HG03442 (cell line): ENCODE measurements around the gene BMI1.
A peak's percentile ranks its signal among the peaks of the same experiment; 100 is the strongest.

ENCODE experiments used
- ATAC-seq: cut with Tn5 transposase; IDR thresholded peaks from one replicate; pipeline ENCODE4 v1.9.1; 2021; ENCODE audit warnings: mild to moderate bottlenecking, moderate library complexity; ENCODE audit not compliant: unreplicated experiment

BMI1 gene

GRCh38 chr10:22365644-22366434 is 44.9 kb downstream of the BMI1 start:
- no peak for ATAC-seq

- ATAC-seq = no peak
These were observed 45.5 kb downstream of the BMI1 start for GRCh38 chr10:22366435-22366703.

- ATAC-seq = no peak
These were observed 45.9 kb downstream of the BMI1 start for GRCh38 chr10:22366771-22367170.

GRCh38 chr10:22367471-22367870 is 46.6 kb downstream of the BMI1 start:
- ATAC-seq = peak; percentile 35

DNA sequence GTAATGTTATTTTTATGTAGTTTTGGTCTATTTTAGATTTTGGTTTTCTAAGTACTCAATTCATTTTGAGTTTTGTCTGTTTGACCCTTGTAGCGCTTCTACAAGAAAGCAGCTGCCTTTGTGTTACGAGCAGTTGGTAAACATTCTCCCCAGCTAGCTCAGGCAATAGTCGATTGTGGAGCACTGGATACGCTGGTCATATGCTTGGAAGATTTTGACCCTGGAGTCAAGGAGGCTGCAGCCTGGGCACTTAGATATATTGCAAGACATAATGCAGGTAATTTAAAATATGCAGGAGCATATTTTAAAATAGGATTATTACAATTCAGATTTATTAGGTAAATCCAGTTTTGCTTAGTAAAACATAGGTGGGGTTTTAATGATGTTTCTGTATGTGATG is 47.5 kb downstream of the BMI1 start:
- no peak for ATAC-seq

DNA sequence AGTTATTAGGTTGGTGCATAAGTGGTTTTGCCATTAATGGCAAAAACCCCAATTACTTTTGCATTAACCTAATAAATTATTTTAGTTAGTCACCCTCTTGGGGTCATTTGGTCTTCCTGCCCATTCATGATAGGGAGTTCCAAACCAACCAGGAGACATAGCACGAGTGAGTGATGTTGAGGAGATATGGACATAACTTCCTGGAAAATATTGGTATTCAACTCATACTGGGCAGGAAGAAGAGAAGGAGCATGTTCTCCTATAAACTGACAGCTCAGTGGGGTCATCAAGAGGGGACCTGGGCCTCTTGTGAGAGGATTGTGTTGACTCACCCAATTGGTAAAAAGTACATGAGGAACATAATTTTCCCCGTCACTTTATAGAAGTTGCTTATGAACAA is 48.1 kb downstream of the BMI1 start:
- ATAC-seq = no peak

DNA sequence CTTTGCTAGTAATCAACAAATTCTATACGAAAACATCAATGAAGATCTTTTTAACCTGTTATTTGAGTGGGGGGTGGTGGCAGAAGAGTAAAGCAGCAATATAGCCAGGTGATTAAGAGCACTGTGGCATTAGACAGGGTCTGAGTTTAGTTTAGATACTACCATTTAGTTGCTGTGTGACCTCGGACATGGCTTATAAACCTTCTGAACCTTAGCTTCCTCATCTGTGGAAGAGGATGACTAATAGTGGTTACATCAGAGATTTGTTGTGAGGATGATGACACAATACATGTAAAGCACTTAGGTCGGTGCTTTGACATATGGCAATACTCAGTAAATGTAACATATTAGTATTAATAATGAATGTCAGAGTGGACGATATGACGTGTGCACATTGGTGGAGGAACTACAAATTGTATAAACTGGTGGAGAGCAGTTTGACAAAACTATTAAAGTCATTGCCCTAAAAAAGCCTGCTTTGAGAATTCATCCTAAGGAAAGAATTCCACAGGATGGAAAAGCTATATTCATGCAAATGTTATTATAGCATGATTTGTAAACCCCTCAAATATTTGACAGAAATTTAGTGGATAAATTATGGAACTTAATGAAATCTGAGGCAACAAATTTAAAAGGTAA is 48.7 kb downstream of the BMI1 start:
- ATAC-seq = no peak

GRCh38 chr10:22370320-22370719 is 49.4 kb downstream of the BMI1 start:
- no peak for ATAC-seq

GRCh38 chr10:22372298-22372697 is 51.4 kb downstream of the BMI1 start:
- no peak for ATAC-seq

DNA sequence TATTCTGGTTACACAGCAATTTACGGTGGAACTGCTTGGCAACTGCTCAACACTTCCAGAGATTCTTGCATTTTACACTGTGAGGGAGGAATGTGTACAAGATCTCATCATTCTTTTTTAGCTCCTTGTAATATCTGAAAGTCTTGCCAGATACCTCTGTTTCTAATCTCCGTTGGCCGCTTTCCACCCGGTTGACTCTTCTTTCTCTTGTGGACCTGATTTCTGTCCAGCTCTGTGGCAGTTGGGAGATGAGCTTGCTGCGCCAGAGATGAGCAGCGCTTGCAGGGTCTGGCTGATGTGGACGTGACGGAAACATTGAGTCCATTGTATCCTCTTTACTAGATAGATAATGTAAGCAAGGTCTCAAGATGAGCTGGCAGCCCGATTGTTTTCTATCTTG is 52.0 kb downstream of the BMI1 start:
- ATAC-seq = no peak

DNA sequence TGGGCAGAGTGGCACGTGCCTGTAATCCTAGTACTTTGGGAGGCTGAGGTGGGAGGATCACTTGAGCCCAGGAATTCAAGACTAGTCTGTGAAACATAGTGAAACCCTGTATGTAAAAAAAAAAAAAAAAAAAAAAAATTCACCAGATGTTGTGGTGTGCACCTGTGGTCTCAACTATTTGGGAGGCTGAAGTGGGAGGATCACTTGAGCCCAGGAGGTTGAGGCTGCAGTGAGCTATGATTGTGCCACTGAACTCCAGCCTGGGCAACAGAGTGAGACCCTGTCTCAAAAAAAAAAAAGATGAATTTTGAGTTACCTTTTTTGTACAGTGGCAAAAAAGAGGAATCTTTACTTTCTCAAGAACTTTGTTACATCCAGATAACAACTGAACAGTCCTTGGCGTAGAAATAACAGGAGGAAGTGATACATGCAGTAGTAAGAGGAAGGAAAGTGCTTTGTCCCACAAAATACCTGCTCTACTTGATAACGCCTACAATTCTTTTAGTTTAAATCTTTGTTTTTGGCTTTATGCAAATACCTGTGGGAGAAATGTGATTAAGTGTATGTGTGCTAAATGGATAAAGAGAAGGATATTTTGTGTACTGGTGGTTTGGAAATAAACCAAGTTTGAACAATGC is 53.7 kb downstream of the BMI1 start:
- ATAC-seq = no peak

GRCh38 chr10:22379059-22379458 is 58.2 kb downstream of the BMI1 start:
- ATAC-seq = peak; percentile 57
